HG02623 (cell line): ENCODE results near the gene SNAP91.
"Not testable (repeated sequence)": the region's sequence is repeated elsewhere in the genome, so short reads cannot be mapped to it uniquely, and the experiment has no call there.

Source experiments
- ATAC-seq: cut with Tn5 transposase; IDR thresholded peaks from one replicate; pipeline ENCODE4 v1.9.1; 2021; ENCODE audit warnings: moderate library complexity; ENCODE audit not compliant: unreplicated experiment

SNAP91 gene

DNA sequence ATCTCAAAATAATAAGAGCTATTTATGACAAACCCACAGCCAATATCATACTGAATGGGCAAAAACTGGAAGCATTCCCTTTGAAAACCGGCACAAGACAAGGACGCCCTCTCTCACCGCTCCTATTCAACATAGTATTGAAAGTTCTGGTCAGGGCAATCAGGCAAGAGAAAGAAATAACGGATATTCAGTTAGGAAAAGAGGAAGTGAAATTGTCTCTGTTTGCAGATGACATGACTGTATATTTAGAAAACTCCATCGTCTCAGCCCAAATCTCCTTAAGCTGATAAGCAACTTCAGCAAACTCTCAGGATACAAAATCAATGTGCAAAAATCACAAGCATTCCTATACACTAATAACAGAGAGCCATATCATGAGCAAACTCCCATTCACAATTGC is 158.4 kb downstream of the SNAP91 start:
- not testable (repeated sequence) for ATAC-seq

DNA sequence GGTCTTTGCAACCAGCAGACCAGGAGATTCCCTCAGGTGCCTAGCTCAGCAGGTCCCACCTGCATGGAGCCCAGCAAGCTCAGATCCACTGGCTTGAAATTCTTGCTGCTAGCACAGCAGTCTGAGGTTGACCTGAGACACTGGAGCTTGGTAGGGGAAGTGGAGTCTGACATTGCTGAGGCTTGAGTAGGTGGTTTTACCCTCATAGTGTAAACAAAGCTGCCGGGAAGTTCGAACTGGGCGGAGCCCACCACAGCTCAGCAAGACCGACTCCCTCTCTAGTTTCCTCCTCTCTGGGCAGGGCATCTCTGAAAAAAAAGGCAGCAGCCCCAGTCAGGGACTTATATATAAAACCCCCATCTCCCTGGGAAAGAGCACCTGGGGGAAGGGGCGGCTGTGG is 162.3 kb downstream of the SNAP91 start:
- no peak for ATAC-seq

DNA sequence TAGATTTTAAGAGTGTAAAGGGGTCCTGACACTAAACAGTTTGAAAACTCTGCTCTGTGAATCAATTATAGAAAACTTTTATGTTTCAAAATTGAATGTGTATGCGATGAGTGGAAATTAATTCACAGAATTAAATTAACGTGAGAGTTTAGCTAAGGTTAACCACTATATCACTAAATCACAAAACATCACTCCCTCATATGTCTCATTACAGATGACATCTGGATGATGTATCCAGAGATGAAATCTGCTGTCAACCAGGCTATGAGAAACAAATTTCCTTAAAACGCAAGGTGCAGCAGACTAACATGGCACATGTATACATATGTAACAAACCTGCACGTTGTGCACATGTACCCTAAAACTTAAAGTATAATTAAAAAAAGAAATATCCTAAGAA is 169.2 kb downstream of the SNAP91 start:
- ATAC-seq, result no peak

DNA sequence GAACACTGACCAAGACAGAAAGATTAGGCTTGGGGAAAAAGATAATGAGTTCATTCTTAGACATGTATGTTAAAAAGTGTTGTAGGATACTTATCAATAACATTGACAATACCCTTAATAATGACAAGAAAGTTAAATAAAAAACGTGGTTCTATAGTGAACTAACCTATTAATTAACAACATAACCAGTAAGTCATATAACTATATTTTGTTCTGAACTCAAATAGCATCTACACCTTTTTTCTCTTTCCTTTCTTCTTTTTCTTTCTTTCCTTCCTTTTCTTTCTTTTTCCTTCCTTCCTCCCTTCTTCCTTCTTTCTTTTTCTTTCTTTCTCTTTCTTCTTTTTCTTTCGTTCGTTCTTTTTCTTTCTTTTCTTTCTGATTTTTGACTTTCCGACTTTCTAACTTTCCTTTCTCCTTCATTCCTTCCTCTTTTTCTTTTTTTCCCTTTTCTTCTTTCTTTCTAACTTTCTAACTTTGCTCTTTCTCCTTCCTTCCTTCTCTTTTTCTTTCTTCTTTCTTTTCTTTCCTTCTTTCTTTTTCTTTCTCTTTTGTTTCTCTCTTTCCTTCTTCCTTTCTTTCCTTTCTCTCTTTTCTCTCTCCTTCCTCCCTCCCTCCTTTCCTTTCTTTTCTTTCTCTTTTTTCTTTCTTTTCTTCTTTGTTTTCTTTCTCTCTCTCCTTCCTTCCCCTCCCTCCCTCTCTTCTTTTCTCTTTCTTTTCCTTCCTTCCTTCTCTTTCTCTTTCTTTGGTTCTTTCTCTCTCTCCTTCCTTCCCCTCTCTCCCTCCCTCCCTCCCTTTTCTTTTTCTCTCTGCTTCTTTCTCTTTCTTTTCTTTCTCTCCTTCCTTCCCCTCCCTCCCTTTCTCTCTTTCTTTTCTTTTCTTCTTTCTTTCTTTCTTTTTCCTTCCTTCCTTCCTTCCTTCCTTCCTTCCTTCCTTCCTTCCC is 172.0 kb downstream of the SNAP91 start:
- no peak for ATAC-seq

GRCh38 chr6:83536034-83536646 is 172.8 kb downstream of the SNAP91 start:
- ATAC-seq, result peak; percentile 71

DNA sequence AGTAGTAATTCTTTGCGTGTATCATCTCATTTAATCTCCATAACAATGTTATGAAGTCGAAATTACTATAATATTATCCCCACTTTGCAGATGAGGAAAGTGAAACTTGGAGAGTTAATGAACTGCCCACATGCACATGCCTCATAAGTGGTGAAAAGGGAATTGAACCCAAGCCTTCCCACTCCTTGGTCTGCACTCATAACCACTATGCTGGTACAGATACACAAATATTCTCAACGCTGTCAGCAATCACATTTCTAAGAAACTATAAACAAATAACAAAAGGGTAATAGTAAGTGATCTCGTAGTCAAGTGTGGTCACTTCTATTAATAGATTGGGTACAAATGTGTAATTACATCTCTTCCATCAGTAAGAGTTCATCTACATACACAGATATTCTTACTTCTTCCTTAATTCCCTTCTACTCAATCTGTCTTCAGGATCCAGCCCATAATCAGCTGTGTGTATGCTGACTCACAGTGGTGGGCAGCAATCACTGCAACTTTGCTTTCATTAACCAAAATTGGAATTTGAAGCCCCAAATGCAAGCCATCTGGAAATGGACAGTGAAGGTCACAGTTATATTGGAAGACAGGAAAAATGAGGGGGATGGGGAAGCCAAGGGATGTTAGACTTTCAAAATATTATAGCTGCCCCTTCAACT is 190.0 kb downstream of the SNAP91 start:
- no peak for ATAC-seq

DNA sequence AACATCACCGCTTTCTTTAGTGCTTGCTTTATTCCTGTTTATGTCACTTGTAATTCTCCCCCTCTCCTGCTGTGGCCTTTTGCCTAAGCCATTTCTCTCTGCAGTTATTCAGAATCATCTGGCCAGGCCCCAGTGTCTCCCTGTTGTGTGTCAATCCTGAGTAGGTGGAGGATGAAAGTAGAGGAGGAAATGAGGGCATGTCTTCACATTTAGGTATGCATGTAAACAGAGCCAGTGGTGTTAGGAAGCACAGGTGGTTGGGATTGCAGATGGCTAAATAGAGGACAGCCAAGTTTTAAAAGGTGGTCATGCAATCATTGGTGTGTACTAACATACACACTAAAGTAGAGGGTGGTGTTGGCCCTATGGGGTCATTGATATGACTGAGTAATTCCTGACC is 191.4 kb downstream of the SNAP91 start:
- ATAC-seq, result no peak

DNA sequence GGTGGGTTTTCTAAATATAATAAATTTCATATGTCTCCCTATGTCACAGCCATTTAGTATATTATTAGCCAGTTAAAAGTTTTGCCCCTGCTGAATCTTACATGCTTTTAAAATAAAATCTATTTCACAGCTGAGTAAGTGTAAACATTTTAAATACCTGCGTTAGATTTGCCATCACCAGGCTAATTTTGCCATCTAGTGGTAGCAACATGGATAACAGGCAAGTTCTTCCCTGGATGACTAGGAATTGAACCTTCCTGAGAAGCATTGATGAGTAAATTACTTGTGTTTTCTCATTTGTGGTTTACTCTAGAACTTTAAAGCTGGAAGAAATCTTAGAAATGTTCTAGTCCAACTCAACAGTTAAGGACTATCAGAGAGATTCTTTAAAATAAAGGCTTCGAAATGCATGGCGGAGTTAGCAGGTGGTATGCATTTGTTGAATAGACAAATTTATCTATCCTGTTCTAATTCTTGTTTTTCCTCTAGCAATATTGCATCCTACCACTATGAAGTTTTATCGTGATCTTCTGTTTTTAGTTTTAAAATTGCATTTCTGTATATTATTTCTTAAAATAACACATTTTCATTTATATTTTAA is 193.9 kb downstream of the SNAP91 start:
- peak; percentile 44 for ATAC-seq

DNA sequence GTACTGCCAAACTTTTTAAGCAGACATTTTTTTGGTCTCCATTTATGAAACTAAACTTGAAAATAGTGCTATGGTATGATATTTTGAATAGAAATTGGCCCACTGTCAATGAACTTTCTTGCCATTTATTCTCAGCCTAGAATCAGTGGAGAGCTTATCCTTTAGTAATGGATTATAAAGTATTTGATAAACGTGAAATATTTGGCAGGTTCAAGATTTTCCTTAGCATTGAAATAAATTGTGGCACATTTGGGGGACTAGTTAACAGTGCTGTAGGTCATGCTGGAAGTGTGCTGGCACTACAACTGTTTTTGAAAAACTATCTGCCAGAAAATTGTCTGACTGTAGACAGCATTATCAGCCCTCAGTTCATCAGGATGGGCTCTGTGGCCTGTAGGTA is 194.4 kb downstream of the SNAP91 start:
- no peak for ATAC-seq

DNA sequence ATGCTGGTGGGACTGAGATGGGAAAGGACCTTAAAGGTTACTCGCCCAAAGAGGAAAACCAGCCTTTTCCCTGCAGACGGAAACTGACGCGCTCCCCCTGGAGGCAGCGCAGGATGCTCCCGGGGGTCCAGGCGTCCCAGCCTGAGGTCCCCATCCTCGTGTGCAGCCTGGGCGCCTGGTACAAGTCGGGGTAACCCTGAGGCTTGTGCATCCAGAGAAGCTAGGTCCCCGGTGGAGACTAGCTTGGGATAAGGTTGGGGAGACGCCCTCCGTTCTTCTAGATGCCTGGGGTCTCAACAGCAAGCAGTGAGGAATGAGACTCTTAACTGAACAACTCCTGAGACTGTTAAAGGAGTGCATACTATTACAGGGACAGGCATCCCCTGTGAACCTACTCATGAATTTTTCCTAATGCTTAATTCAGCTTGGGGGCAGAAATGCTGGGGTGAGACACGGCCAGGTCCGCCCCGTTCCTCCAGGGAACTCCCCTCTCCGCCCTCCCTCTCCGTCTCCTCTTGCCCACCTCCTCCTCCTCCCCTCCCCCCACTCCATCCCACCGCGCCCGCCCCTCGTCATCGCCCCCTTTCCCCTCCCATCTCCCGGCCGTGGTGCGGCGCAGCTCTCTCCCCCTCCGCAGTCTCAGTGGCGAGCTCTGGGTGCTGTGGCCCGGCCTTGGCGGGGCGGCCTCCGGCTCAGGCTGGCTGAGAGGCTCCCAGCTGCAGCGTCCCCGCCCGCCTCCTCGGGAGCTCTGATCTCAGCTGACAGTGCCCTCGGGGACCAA is 196.8 kb downstream of the SNAP91 start, which contains the start of gene PRSS35:
PRSS35 (plus strand) TSS at position 634 of the 781 bp plus-strand sequence. CDS start 10,908 bp downstream, outside the sequence.
- peak; percentile 51 for ATAC-seq

GRCh38 chr6:83511266-83511665 is 197.6 kb downstream of the SNAP91 start:
- ATAC-seq, result no peak

- ATAC-seq, result no peak
Observed at GRCh38 chr6:83510791-83511190, 198.1 kb downstream of the SNAP91 start.

GRCh38 chr6:83509441-83509840 is 199.5 kb downstream of the SNAP91 start:
- no peak for ATAC-seq

DNA sequence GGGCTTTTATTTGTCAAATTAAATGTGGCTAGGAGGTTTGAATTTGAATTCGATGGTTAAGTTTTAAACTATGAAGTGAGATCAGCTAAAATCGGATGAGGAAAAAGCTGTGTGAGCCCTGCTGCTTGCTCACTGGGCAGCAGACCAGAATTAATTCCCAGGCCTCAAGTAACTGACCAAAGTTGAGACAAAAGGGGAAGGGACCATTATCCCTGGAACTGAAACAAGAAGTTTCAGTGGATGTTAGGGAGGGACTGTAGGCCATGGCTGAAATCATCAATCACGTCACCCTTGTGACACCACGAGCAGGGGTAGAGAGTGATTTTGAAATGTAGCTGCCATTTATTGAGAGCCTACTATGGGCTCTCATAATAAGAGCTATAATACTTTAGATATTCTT is 203.5 kb downstream of the SNAP91 start:
- ATAC-seq, result no peak
